K562 (cell line): ENCODE data around the gene LHB. TPM values are rescaled to one million over a fixed set of nuclear protein-coding genes. Genes with fewer than 3 reads are reported as not detected.

Experiments used
- ARNT ChIP-seq, 2 experiments: fragments of 450-650 bp; IDR thresholded peaks; 2 replicates each; pipeline ENCODE4 v1.6.1; 2016; ENCODE audit warnings: mild to moderate bottlenecking in 1 of 2
- E2F1 ChIP-seq: sonication (generic); formaldehyde crosslinking; IDR thresholded peaks from 2 replicates; pipeline ENCODE4 v1.8.1; 2023; ENCODE audit warnings: mild to moderate bottlenecking, missing genetic modification reagents, moderate library complexity
- ETV6 ChIP-seq, 3 experiments: fragments of 150-350 bp in 1 of 3; sonication (generic) in 1 of 3; formaldehyde crosslinking in 1 of 3; IDR thresholded peaks; 2 replicates each; pipeline versions ENCODE4 v1.6.1 to v1.8.0; 2014 to 2022; ENCODE audit warnings: borderline replicate concordance in 2 of 3, low read depth in 2 of 3, antibody characterized with exemption in 1 of 3, low read length in 1 of 3, mild to moderate bottlenecking in 1 of 3, missing genetic modification reagents in 1 of 3
- FOXJ2 ChIP-seq: fragments of 200-800 bp; sonication (Bioruptor generic); IDR thresholded peaks from 2 replicates; pipeline ENCODE4 v1.6.1; 2016; ENCODE audit warnings: missing genetic modification characterization, missing compliant biosample characterization
- GABPB1 ChIP-seq: sonication (generic); formaldehyde crosslinking; IDR thresholded peaks from 2 replicates; pipeline ENCODE4 v1.8.0; 2022; ENCODE audit warnings: mild to moderate bottlenecking, missing genetic modification reagents
- GATAD2A ChIP-seq: fragments of 450-650 bp; IDR thresholded peaks from 2 replicates; pipeline ENCODE4 v1.6.1; 2017
- HMGN3 ChIP-seq: IDR thresholded peaks from 2 replicates; pipeline ENCODE4 v1.6.1; 2011; ENCODE audit warnings: borderline replicate concordance, low read depth, mild to moderate bottlenecking, mixed read lengths, low read length; ENCODE audit not compliant: insufficient read length; ENCODE audit errors: extremely low read depth
- MTA3 ChIP-seq: fragments of 450-650 bp; formaldehyde crosslinking; IDR thresholded peaks from 2 replicates; pipeline ENCODE4 v1.6.1; 2017; ENCODE audit warnings: mild to moderate bottlenecking, borderline replicate concordance
- MXI1 ChIP-seq: IDR thresholded peaks from 2 replicates; pipeline ENCODE4 v1.6.1; 2011; ENCODE audit warnings: low read depth, mild to moderate bottlenecking, improper control_type of control experiment, low read length
- NUFIP1 ChIP-seq: fragments of 450-650 bp; IDR thresholded peaks from 2 replicates; pipeline ENCODE4 v1.6.1; 2018; ENCODE audit not compliant: partially characterized antibody
- PML ChIP-seq: IDR thresholded peaks from 2 replicates; pipeline ENCODE4 v1.6.1; 2012; ENCODE audit warnings: low read length, inconsistent platforms
- POLR2AphosphoS5 ChIP-seq: IDR thresholded peaks from 2 replicates; pipeline ENCODE4 v1.6.1; 2011; ENCODE audit warnings: mild to moderate bottlenecking, low read depth, low read length, moderate library complexity; ENCODE audit not compliant: control insufficient read depth, insufficient read depth
- POLR2B ChIP-seq: fragments of 450-650 bp; IDR thresholded peaks from 2 replicates; pipeline ENCODE4 v1.6.1; 2018; ENCODE audit warnings: low read depth; ENCODE audit not compliant: partially characterized antibody
- SUPT5H ChIP-seq: fragments of 450-650 bp; IDR thresholded peaks from 2 replicates; pipeline ENCODE4 v1.6.1; 2016
- TGIF2 ChIP-seq: sonication (generic); formaldehyde crosslinking; IDR thresholded peaks from 2 replicates; pipeline ENCODE4 v1.8.1; 2022; ENCODE audit warnings: mild to moderate bottlenecking, missing genetic modification reagents, moderate library complexity
- THAP7 ChIP-seq: fragments of 250-450 bp; sonication (Bioruptor Pico); IDR thresholded peaks from 2 replicates; pipeline ENCODE4 v1.5.0; 2021
- YY1 ChIP-seq, 3 experiments: IDR thresholded peaks; 2 replicates each; pipeline ENCODE4 v1.6.1; 2011; ENCODE audit warnings: low read length in 2 of 3, mild to moderate bottlenecking in 2 of 3, moderate library complexity in 2 of 3, borderline replicate concordance in 1 of 3, control low read depth in 1 of 3, low read depth in 1 of 3; ENCODE audit not compliant: insufficient read depth in 3 of 3, insufficient replicate concordance in 2 of 3, control insufficient read depth in 1 of 3, insufficient read length in 1 of 3; ENCODE audit errors: extremely low read depth in 1 of 3
- ZBTB9 ChIP-seq: fragments of 450-650 bp; formaldehyde crosslinking; IDR thresholded peaks from 2 replicates; pipeline ENCODE4 v1.4.0; 2020; ENCODE audit warnings: mild to moderate bottlenecking, moderate library complexity
- ZNF395 ChIP-seq: fragments of 200-800 bp; sonication (Bioruptor generic); IDR thresholded peaks from 2 replicates; pipeline ENCODE4 v1.6.1; 2017; ENCODE audit warnings: missing genetic modification characterization, missing compliant biosample characterization
- ZNF740 ChIP-seq, 3 experiments: fragments of 200-800 bp in 1 of 3; sonication (Bioruptor generic) in 1 of 3; sonication (generic) in 1 of 3; formaldehyde crosslinking in 1 of 3; IDR thresholded peaks; 2 replicates each; pipeline versions ENCODE4 v1.6.1 to v1.8.0; 2016 to 2022; ENCODE audit warnings: mild to moderate bottlenecking in 2 of 3, missing compliant biosample characterization in 2 of 3, missing genetic modification characterization in 2 of 3, missing genetic modification reagents in 1 of 3
- polyA plus RNA-seq, 8 experiments: library from polyadenylated mRNA; depleted of rRNA in 4 of 8; stranded (reverse) in 5 of 8; unstranded in 3 of 8; fragments of >200 nt; fragmentation: Nextera tagmentation in 2 of 8; fragmentation: Illumina TruSeq in 1 of 8; extraction: Ambion mirVana in 2 of 8; extraction: Trizol in 1 of 8; gene quantifications; 2 replicates each; pipeline versions ENCODE4 v1.2.1 to v1.2.3, GENCODE V29; 2011 to 2014; ENCODE audit warnings: inconsistent platforms in 1 of 8, missing spikeins in 1 of 8
- total RNA-seq, 7 experiments: library from RNA; depleted of rRNA in 6 of 7; stranded (reverse); fragments of >200 nt in 6 of 7; fragmentation: Illumina TruSeq in 2 of 7; extraction: Trizol in 2 of 7; gene quantifications; 2 replicates each; pipeline versions ENCODE4 v1.2.1 to v1.2.3, GENCODE V29; 2011 to 2021; ENCODE audit warnings: low replicate concordance in 1 of 7

Gene LHB
- total and polyA plus RNA-seq, 9 of the 15 experiments (the other 6 are each of a cell fraction or from before 2014, with no cell fraction given), result 0.54 TPM; not detected in 8

- TF ChIP-seq PML, result no peak
- peak; percentile 16; the same call in 1 of the 2 replicates for TF ChIP-seq GATAD2A
- 0 out of 2 replicates have a peak, but pooled peaks have one; percentile 17 for TF ChIP-seq E2F1 (CRISPR knock-in tag)
- peak; percentile 61 for TF ChIP-seq POLR2B
- TF ChIP-seq THAP7, result no peak
- peak in 1 of 2 experiments; percentile 99; a peak in 2 of 4 replicates for TF ChIP-seq ARNT (IDR thresholded peaks at IDR 0.05)
- peak; percentile 32 for TF ChIP-seq SUPT5H
- TF ChIP-seq FOXJ2 (tag), result 0 out of 2 replicates have a peak, but pooled peaks have one; percentile 12
- peak; percentile 1; the same call in 1 of the 2 replicates for TF ChIP-seq ZNF395 (CRISPR knock-in tag)
- peak; percentile 52 for TF ChIP-seq POLR2AphosphoS5
- 0 out of 2 replicates have a peak, but pooled peaks have one; percentile 10 for TF ChIP-seq TGIF2
- TF ChIP-seq ZBTB9 (CRISPR knock-in tag), result no peak
- TF ChIP-seq ZNF740 (CRISPR knock-in tag; IDR thresholded peaks at IDR 0.05), result no peak
- 0 out of 4 replicates have a peak, but pooled peaks of 1 of the 2 experiments have one; percentile 26 for TF ChIP-seq ZNF740 (tag; IDR thresholded peaks at IDR 0.05)
- TF ChIP-seq NUFIP1, result peak; percentile 21
- peak in 1 of 3 experiments; percentile 6 for TF ChIP-seq YY1 (IDR thresholded peaks at IDR 0.05; ENCODE audit: borderline replicate concordance in 1 of 3, control insufficient read depth in 1 of 3, extremely low read depth in 1 of 3, insufficient read depth in 3 of 3, insufficient read length in 1 of 3, insufficient replicate concordance in 2 of 3, low read depth in 1 of 3, low read length in 2 of 3)
- no peak for TF ChIP-seq ETV6 (IDR thresholded peaks at IDR 0.05; ENCODE audit: borderline replicate concordance in 1 of 2, low read depth in 2 of 2, low read length in 1 of 2)
- TF ChIP-seq ETV6 (CRISPR knock-in tag; IDR thresholded peaks at IDR 0.05; ENCODE audit: borderline replicate concordance), result 0 out of 2 replicates have a peak, but pooled peaks have one; percentile 70
- 0 out of 2 replicates have a peak, but pooled peaks have one; percentile 12 for TF ChIP-seq MXI1
- 0 out of 2 replicates have a peak, but pooled peaks have one; percentile 12 for TF ChIP-seq GABPB1 (CRISPR knock-in tag)
- no peak for TF ChIP-seq HMGN3
- TF ChIP-seq MTA3, result no peak
These were observed 48.7 kb downstream of the LHB start (continued) for GRCh38 chr19:48968179-48968661.
